Measurements from ENCODE around the gene SUMO3. TPM values are rescaled to one million over a fixed set of nuclear protein-coding genes. Genes with fewer than 3 reads are reported as not detected.

Gene SUMO3
- total and polyA plus RNA-seq, 2 of the 13 experiments (the other 11 are each of a cell fraction or from before 2014, with no cell fraction given) = 51.4 to 92.4 TPM

DNA sequence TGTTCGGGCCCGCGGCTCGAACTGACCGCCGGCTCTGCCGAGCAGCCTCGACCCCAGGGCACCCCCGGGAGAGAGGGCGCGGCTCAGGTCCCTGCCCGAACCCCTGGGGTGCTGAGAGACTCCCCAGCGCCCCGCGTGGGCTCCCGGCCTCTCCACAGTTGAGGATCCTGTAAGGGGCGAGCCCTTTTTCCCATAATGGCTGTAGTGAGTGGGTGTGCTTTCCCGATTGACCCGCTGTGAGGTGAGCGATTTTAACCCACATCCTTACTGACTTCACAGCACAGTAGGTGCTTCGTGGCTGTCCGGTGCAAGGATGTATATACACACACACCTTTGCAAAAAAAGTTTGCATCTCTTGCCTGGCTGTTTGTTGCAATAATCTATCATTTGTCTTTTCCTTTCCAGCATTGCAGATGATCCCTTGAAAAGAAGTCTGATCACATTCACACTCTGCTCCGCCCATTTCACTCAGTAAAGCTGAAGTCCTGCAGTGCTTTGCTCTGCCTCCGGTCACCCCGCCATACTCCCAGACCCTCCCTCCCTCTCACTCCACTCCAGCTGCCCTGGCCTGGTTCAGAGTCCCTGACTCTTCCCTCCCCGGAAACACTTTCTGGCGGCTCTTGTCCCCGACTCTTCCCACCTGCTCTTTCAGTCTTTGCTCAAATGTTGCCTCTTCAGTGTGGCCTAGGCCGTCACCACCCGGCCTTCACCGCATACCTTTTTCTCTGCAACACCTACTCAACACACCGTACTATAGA, 15.3 kb downstream of the SUMO3 start (continued):
- TF ChIP-seq, protein P1, sequence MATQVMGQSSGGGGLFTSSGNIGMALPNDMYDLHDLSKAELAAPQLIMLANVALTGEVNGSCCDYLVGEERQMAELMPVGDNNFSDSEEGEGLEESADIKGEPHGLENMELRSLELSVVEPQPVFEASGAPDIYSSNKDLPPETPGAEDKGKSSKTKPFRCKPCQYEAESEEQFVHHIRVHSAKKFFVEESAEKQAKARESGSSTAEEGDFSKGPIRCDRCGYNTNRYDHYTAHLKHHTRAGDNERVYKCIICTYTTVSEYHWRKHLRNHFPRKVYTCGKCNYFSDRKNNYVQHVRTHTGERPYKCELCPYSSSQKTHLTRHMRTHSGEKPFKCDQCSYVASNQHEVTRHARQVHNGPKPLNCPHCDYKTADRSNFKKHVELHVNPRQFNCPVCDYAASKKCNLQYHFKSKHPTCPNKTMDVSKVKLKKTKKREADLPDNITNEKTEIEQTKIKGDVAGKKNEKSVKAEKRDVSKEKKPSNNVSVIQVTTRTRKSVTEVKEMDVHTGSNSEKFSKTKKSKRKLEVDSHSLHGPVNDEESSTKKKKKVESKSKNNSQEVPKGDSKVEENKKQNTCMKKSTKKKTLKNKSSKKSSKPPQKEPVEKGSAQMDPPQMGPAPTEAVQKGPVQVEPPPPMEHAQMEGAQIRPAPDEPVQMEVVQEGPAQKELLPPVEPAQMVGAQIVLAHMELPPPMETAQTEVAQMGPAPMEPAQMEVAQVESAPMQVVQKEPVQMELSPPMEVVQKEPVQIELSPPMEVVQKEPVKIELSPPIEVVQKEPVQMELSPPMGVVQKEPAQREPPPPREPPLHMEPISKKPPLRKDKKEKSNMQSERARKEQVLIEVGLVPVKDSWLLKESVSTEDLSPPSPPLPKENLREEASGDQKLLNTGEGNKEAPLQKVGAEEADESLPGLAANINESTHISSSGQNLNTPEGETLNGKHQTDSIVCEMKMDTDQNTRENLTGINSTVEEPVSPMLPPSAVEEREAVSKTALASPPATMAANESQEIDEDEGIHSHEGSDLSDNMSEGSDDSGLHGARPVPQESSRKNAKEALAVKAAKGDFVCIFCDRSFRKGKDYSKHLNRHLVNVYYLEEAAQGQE (IDR thresholded peaks at IDR 0.05; ENCODE audit: borderline replicate concordance in 1 of 2, low read depth in 1 of 2, low read length in 2 of 2) = no peak
- TF ChIP-seq KDM2A (CRISPR knock-in tag; IDR thresholded peaks at IDR 0.05; ENCODE audit: borderline replicate concordance, low read depth) (0 out of 2 replicates have a peak, but pooled peaks have one; percentile 45), TBX3 (IDR thresholded peaks at IDR 0.05; ENCODE audit: borderline replicate concordance) (no peak), ZNF773 (CRISPR knock-in tag; IDR thresholded peaks at IDR 0.05; ENCODE audit: borderline replicate concordance) (no peak), KLF12 (CRISPR knock-in tag; IDR thresholded peaks at IDR 0.05; ENCODE audit: borderline replicate concordance) (0 out of 2 replicates have a peak, but pooled peaks have one; percentile 34), EEA1 (CRISPR knock-in tag; IDR thresholded peaks at IDR 0.05; ENCODE audit: borderline replicate concordance) (no peak), HNRNPUL1 (IDR thresholded peaks at IDR 0.05; ENCODE audit: low read depth, low read length) (no peak), ZNF253 (CRISPR knock-in tag; IDR thresholded peaks at IDR 0.05; ENCODE audit: borderline replicate concordance) (no peak), ZNF282 (IDR thresholded peaks at IDR 0.05; ENCODE audit: partially characterized antibody) (no peak), SP5 (CRISPR knock-in tag; IDR thresholded peaks at IDR 0.05; ENCODE audit: borderline replicate concordance, low read depth) (peak; percentile 77), ZNF460 (CRISPR knock-in tag; IDR thresholded peaks at IDR 0.05; ENCODE audit: borderline replicate concordance) (no peak), ARID2 (CRISPR knock-in tag; IDR thresholded peaks at IDR 0.05; ENCODE audit: borderline replicate concordance) (no peak)
- TF ChIP-seq, protein P2, sequence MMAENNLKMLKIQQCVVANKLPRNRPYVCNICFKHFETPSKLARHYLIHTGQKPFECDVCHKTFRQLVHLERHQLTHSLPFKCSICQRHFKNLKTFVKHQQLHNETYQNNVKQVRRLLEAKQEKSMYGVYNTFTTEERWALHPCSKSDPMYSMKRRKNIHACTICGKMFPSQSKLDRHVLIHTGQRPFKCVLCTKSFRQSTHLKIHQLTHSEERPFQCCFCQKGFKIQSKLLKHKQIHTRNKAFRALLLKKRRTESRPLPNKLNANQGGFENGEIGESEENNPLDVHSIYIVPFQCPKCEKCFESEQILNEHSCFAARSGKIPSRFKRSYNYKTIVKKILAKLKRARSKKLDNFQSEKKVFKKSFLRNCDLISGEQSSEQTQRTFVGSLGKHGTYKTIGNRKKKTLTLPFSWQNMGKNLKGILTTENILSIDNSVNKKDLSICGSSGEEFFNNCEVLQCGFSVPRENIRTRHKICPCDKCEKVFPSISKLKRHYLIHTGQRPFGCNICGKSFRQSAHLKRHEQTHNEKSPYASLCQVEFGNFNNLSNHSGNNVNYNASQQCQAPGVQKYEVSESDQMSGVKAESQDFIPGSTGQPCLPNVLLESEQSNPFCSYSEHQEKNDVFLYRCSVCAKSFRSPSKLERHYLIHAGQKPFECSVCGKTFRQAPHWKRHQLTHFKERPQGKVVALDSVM (CRISPR knock-in tag; IDR thresholded peaks at IDR 0.05) = no peak
- TF ChIP-seq, protein P3, sequence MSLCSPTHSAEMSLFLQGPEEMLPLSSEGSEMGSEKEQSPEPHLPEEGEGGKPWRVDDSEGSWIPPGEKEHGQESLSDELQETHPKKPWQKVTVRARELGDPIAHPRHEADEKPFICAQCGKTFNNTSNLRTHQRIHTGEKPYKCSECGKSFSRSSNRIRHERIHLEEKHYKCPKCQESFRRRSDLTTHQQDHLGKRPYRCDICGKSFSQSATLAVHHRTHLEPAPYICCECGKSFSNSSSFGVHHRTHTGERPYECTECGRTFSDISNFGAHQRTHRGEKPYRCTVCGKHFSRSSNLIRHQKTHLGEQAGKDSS (CRISPR knock-in tag; IDR thresholded peaks at IDR 0.05; ENCODE audit: borderline replicate concordance, low read depth) = peak; percentile 71; the same call in 1 of the 2 replicates
- TF ChIP-seq, protein P4, sequence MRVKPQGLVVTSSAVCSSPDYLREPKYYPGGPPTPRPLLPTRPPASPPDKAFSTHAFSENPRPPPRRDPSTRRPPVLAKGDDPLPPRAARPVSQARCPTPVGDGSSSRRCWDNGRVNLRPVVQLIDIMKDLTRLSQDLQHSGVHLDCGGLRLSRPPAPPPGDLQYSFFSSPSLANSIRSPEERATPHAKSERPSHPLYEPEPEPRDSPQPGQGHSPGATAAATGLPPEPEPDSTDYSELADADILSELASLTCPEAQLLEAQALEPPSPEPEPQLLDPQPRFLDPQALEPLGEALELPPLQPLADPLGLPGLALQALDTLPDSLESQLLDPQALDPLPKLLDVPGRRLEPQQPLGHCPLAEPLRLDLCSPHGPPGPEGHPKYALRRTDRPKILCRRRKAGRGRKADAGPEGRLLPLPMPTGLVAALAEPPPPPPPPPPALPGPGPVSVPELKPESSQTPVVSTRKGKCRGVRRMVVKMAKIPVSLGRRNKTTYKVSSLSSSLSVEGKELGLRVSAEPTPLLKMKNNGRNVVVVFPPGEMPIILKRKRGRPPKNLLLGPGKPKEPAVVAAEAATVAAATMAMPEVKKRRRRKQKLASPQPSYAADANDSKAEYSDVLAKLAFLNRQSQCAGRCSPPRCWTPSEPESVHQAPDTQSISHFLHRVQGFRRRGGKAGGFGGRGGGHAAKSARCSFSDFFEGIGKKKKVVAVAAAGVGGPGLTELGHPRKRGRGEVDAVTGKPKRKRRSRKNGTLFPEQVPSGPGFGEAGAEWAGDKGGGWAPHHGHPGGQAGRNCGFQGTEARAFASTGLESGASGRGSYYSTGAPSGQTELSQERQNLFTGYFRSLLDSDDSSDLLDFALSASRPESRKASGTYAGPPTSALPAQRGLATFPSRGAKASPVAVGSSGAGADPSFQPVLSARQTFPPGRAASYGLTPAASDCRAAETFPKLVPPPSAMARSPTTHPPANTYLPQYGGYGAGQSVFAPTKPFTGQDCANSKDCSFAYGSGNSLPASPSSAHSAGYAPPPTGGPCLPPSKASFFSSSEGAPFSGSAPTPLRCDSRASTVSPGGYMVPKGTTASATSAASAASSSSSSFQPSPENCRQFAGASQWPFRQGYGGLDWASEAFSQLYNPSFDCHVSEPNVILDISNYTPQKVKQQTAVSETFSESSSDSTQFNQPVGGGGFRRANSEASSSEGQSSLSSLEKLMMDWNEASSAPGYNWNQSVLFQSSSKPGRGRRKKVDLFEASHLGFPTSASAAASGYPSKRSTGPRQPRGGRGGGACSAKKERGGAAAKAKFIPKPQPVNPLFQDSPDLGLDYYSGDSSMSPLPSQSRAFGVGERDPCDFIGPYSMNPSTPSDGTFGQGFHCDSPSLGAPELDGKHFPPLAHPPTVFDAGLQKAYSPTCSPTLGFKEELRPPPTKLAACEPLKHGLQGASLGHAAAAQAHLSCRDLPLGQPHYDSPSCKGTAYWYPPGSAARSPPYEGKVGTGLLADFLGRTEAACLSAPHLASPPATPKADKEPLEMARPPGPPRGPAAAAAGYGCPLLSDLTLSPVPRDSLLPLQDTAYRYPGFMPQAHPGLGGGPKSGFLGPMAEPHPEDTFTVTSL (CRISPR knock-in tag; IDR thresholded peaks at IDR 0.05; ENCODE audit: borderline replicate concordance) = 0 out of 2 replicates have a peak, but pooled peaks have one; percentile 19
